ENCODE data around the gene ROCK2.

The ROCK2 gene

DNA sequence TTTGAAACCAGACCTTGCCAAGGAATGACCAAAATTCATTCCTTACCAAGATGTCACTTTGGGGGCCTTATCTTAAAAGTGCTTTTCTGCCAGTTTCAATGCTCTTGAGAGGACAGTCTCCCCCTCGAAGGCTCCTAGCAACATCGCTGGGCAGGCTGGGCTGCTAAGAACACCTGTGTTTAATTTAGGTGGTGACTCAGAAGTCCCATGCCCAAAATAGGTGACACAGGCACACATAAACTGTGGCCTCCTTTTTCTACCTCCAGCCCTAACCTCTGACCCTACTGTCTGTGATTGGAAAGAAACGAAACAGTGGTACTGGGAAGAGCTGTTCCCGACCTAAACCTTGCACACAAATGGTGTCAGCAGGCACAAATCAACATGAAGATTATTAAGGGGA, 28.7 kb upstream of the ROCK2 start:
- no peak overlapping the region for H3K27ac Mint-ChIP-seq
- H3K9me3 Mint-ChIP-seq: no peaks in the 10 kb centered on the region
- H3K4me3 Mint-ChIP-seq: no peak overlapping the region
- no peaks in the 10 kb centered on the region for H3K27me3 Mint-ChIP-seq
- no peak for DNase-seq
- H3K4me1 Mint-ChIP-seq: no peaks in the 10 kb centered on the region
- ATAC-seq: no peak

DNA sequence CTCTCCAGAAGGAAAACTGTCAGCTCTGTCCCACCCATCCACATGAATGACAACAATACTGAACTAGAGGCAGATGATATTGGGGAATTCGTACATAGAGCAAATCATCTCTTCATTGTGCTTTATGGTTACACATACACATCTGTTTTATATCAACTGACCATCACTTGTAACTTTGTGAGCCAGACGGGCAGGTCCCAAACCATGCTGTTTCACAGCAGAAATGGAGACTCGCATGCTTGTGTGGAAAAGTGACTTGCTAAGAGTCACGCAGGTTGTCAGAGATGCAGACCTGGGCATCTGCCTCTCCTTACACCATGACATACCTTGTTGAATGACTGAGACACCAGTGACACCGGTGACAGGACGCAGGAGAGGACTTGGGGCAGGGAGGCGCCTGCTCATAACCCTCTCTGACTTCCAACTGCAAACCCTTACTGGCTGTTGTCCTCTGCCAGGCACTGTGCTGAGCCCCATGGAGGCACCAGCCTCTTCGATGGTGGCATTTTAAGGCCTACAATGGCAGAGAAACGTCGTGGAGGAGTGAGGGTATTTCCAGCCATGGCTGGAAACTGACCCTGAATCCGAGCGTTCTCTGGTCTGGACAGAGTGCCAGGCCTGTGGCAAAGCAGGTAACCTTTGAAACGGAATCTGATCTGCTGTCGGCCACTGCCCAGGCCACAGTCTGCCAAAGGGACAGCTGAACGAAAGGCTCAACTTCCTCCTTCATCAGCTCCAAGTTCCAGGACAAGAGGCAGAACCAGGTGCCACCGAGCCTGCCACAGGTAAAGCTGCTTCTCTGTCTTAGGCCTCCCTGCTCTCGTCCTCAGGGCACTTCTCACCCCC, 26.9 kb upstream of the ROCK2 start:
- no peaks in the 10 kb centered on the region for H3K27me3 Mint-ChIP-seq
- H3K9me3 Mint-ChIP-seq: no peaks in the 10 kb centered on the region
- H3K4me1 Mint-ChIP-seq: no peaks in the 10 kb centered on the region
- ATAC-seq: no peak
- no peak for DNase-seq
- H3K4me3 Mint-ChIP-seq: no peak overlapping the region
- H3K27ac Mint-ChIP-seq: no peak overlapping the region

DNA sequence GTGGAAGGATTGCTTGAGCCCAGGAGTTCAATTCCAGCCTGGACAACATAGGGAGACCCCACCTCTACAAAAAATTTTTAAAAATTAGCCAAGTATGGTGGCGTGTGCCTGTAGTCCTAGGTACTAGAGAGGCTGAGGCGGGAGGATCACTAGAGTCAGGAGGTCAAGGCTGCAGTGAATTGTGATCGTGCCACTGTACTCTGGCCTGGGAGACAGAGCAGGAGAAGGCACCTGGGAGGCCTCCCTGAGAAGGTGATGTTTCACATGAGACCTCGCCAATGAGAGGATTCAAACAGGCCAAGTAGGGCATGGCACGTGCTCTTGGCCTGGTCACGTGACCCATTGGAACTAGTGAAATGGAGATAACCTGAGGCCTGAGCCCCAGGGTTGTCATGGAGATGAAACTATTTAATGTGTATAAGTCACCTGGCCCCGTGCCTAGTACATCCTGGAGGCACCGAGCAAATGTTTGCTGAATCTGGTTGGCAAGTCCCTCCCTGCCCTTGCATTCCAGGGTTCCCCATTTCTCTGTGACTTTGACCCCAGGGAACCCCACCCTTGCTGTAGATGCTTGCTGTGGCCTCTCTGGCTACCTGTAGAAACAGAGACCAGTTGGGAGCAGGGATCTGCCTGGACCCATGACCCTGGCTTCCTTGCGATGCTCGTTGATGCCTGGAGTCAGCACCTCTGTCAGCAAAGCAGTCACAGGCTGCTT, 26.1 kb upstream of the ROCK2 start:
- Mint-ChIP-seq H3K4me3 (no peak overlapping the region), H3K9me3 (no peaks in the 10 kb centered on the region), H3K27ac (no peak overlapping the region), H3K27me3 (no peaks in the 10 kb centered on the region), H3K4me1 (no peaks in the 10 kb centered on the region)
- DNase-seq (no peak), ATAC-seq (no peak)

DNA sequence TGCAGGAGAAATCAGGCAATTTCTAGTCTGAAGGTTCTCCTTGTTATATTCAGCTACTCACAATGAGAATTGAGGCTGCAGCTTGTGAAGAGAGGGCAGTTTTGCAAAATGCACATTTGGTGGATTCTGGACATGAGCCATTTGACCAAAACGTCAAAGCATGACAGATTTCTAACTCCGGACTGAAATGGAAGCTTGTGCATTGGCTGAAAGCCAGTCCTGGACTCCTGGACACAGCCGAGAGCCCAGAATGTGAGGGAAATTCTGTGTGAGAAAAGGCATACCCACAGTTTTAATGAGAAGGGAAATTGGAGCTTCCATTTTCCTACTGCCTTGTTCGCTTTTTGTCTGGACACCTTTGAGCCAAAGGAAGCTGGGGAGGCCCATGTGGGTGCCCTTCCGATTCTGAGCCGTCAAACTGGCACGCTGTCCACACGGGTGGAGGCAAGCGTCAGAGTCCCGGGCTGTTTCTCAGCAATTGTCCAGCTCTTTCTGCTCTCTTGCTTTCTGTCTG, 23.7 kb upstream of the ROCK2 start:
- Mint-ChIP-seq H3K27ac (no peak overlapping the region), H3K9me3 (no peaks in the 10 kb centered on the region), H3K27me3 (peaks cover 10% of the 10 kb centered on the region), H3K4me3 (no peak overlapping the region), H3K4me1 (no peaks in the 10 kb centered on the region)
- ATAC-seq (no peak), DNase-seq (no peak)

DNA sequence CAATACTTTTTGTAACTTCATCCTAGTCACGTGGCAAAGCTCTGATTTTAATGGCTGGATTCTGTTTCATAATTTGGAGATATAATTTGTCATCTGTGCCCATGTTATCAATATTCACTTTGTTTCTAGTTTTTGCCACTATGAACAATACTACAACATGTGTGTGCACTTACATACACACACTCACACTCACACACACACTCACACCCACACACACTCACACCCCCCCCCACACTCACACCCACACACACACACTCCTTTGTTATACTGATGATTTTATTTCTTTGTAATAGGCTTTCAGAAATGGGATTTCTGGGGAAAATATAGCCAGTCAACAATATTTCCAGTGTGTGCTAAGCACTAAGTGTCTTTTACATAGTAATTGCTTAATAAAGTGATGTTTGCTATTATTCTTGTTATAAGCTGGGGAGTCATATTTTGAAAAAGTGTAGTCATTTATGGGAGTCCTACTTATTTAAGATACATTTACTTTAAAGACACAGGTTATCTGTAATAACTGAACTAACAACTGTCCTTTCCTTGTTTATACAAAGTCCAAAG, 22.8 kb upstream of the ROCK2 start:
- no peak for DNase-seq
- H3K27ac Mint-ChIP-seq: peak overlapping the region in 1 of 2 donors; percentile 1
- H3K4me1 Mint-ChIP-seq: no peaks in the 10 kb centered on the region
- no peaks in the 10 kb centered on the region for H3K9me3 Mint-ChIP-seq
- ATAC-seq: no peak
- no peak overlapping the region for H3K4me3 Mint-ChIP-seq
- H3K27me3 Mint-ChIP-seq: peaks cover 11% of the 10 kb centered on the region

DNA sequence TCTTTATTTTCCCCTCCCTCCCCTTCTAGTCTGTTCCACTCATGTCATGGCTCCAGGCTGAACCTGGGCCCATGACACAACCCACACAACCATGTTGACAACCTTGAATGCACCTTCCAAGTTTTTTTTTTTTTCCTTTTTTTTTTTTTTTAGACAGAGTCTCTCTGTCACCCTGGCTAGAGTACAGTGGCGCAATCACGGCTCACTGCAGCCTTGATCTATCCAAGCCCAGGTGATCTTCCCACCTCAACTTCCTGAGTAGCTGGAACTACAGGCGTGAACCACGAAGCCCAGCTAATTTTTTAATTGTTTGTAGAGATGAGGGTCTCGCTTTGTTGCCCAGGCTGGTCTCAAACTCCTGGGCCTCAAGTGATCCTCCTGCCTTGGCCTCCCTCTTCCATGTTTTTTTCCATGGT, 21.9 kb upstream of the ROCK2 start:
- no peaks in the 10 kb centered on the region for H3K4me1 Mint-ChIP-seq
- H3K27me3 Mint-ChIP-seq: peaks cover 11% of the 10 kb centered on the region

DNA sequence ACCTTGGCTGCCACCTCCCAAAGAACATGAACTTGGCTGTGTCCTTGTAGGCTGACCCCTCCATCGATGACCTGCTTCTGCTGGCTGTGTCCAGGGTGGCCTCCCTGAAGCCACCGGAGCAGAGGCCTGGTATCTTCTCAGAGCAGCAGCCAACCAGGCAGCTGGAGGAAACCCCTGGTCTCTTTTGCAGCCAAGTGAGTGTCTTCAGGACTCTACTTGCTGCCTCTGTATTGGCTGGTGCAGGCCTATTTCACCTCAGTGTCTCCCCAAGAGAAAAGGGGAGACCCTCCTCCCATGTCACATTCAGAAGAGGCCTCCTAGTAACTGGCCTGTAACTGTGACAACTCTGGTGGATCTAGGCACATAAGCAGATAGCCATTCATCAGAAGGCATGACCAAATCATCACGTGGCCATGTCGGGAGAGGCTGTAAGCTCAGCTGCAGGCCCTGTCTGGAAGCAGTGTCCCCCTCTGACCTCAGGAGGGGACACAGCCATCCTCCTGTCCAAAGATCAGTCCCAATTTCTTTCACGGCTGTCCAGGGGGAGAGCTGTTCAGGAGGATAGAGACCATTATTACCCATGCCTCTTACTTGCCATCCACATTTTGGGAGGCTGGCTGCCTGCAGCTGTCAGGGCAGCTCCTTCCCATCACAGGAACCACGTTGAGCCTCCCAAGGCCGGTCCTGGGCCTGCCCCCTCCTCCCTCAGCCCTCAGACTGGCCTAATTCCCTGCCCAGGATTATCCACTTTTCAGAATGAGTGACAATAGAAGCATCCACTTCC, 20.9 kb upstream of the ROCK2 start:
- no peak for ATAC-seq
- peaks cover 11% of the 10 kb centered on the region for H3K27me3 Mint-ChIP-seq

More for the DNA sequence above, 21.9 kb upstream of the ROCK2 start:
- Mint-ChIP-seq H3K27ac (no peak overlapping the region), H3K9me3 (no peaks in the 10 kb centered on the region), H3K4me3 (no peak overlapping the region)
- DNase-seq (no peak), ATAC-seq (no peak)

DNA sequence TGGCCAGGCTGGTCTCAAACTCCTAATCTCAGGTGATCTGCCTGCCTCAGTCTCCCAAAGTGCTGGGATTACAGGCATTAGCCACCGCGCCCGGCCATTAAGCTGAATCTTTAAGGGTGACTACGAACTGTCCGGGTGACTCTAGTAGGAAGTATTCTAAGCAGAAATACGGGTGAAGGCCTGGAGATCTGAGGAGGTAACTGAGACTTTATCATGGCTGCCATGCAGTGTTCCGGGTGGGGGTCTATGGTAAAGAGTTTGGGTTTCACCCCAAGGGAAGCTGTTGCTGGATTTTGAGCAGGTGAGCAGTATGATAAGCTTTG, 20.1 kb upstream of the ROCK2 start:
- DNase-seq (no peak), ATAC-seq (no peak)
- H3K9me3 Mint-ChIP-seq: no peaks in the 10 kb centered on the region
- H3K27me3 Mint-ChIP-seq: peaks cover 11% of the 10 kb centered on the region
- no peaks in the 10 kb centered on the region for H3K4me1 Mint-ChIP-seq
- H3K27ac Mint-ChIP-seq: no peak overlapping the region
- H3K4me3 Mint-ChIP-seq: no peak overlapping the region

More for the DNA sequence above, 20.9 kb upstream of the ROCK2 start:
- H3K4me1 Mint-ChIP-seq: no peaks in the 10 kb centered on the region
- no peaks in the 10 kb centered on the region for H3K9me3 Mint-ChIP-seq
- no peak overlapping the region for H3K4me3 Mint-ChIP-seq
- no peak for DNase-seq
- no peak overlapping the region for H3K27ac Mint-ChIP-seq

DNA sequence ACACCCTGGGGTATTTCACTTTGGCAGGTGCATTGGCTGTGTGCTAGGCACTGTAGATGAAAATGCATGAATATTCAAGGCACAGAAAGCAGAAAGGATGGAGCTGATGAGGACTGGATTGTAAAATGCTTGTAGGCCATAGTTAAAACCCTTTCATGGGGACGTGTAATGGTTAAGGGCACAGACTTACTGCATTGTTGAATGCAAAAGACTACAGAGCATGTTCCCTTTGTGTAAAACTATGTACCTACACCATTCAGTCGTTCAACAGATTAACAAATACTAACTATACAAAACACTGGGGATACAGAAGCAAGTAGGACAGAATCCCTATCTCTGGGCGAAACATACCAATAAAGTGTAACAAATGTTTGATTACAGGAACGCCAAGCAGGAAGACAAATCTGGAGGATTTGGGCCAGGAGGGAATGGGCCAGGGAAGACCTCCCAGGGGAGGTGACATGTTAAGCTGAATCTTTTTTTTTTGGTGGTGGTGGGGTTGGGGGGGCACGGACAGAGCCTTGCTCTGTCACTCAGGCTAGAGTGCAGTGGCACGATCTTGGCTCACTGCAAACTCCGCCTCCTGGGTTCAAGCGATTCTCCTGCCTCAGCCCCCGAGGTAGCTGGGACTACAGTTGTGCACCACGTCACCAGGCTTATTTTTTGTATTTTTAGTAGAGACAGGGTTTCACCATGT, 19.6 kb upstream of the ROCK2 start:
- H3K4me3 Mint-ChIP-seq: no peak overlapping the region
- no peaks in the 10 kb centered on the region for H3K9me3 Mint-ChIP-seq
- H3K27me3 Mint-ChIP-seq: peaks cover 11% of the 10 kb centered on the region
- no peaks in the 10 kb centered on the region for H3K4me1 Mint-ChIP-seq
- DNase-seq: no peak
- no peak for ATAC-seq
- peak overlapping the region in 1 of 2 donors; percentile 49 for H3K27ac Mint-ChIP-seq

DNA sequence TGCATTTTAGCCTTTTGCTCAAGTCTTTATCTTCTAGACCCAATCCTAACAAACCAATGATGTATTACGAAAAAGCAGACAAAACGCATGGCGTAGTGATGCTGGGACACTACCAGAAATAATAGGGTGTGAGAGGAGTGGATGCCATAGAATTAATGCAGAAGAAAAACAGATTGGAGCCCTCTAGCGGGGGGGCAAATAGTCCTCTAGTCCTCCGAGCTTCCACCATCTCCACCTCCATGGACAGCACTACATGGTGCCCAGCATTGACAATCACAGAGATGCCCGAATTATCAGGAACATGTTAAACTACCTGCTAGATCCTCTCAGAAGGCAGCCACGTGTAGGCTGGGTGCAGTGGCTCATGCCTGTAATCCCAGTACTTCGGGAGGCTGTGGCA, 15.4 kb upstream of the ROCK2 start:
- Mint-ChIP-seq H3K27ac (no peak overlapping the region), H3K4me3 (no peak overlapping the region), H3K4me1 (no peaks in the 10 kb centered on the region), H3K9me3 (no peaks in the 10 kb centered on the region), H3K27me3 (peaks cover 11% of the 10 kb centered on the region)
- ATAC-seq (no peak), DNase-seq (no peak)

DNA sequence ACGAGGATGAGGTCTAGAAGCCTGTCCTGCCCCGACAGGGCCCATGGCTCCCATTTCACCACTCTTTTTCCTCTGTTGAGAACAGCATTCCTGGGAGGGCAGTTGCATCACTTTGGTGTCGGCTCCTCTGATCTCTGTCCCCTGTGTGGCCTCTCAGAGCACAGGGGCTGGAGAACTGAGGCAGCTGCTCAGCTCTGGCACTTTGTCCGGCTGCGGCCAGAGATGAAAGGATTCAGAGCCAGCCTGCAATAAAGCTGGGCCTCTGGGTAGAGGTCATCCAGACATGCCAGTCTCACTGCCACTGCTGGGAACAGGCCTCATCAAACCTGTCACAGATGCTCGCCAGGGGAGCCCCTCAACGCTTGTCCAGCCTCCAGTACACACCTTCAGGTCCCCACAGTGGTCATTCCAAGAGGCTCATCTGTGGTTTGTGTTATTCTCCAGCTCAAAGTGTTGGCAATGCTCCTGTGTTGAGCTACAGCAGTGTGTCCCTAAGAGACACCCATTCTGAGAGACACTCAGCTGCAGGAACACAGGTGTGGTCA, 13.1 kb upstream of the ROCK2 start:
- Mint-ChIP-seq H3K27ac (no peak overlapping the region), H3K9me3 (no peaks in the 10 kb centered on the region), H3K4me1 (no peaks in the 10 kb centered on the region), H3K4me3 (no peak overlapping the region), H3K27me3 (no peaks in the 10 kb centered on the region)
- no peak for DNase-seq
- ATAC-seq: no peak

DNA sequence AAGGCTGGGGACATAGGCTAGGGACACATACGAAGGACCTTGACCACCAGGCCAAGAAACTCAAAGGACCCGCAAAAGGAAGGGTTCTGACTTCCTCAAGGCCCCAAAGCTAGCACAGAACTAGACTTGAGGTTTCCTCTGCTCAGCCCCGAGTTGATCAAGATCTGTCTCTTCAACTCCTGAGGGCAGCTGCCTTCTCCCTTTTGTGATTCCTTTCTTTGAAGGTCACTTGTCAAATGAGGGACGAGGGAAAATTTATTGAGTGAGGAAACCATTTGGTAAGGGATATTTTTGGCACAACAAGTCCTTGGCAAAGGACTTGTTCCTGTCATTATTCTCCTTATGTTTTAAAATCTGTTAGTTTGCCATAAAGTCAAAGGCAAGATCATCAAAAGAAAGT, 12.3 kb upstream of the ROCK2 start:
- Mint-ChIP-seq H3K4me1 (no peaks in the 10 kb centered on the region), H3K9me3 (no peaks in the 10 kb centered on the region), H3K27me3 (no peaks in the 10 kb centered on the region), H3K4me3 (no peak overlapping the region), H3K27ac (no peak overlapping the region)
- DNase-seq (no peak), ATAC-seq (no peak)

DNA sequence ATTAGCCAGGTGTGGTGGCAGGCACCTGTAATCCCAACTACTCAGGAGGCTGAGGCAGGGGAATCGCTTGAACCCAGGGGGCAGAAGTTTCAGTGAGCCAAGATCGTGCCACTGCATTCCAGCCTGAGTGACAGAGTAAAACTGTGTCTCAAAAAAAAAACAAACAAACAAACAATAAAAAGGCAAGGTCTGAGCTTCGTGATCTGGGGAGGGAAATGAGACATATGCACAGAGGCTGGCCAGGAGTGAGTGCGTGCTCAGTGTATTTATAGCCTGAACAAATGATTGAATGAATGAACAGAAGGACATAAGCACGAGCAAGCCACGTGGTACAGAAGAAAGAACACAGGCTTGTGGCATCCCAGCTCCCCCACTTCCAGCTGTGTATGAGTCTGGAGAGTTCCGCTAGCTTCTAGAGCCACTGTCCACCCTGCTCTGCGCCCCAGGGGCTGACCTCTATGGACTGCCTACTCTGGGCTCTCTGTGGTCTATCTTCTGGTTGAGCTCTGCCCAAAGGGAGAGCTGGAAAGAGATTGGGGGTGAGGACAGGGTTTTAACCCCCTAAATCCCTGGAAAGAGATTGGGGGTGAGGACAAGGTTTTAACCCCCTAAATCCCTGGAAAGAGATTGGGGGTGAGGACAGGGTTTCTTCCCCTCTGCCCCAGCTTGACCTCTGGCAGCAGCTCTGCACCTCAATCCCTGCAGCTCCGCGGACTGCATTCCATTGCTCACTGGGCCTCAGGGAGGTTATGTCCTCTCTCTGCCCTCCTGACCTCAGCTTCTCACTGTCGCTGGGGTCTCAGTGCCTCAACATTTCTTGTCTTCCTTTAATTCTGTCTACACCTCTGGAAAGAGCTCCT, 11.0 kb upstream of the ROCK2 start:
- ATAC-seq (no peak), DNase-seq (no peak)
- H3K4me1 Mint-ChIP-seq: no peaks in the 10 kb centered on the region
- H3K4me3 Mint-ChIP-seq: no peak overlapping the region
- H3K9me3 Mint-ChIP-seq: no peaks in the 10 kb centered on the region
- H3K27ac Mint-ChIP-seq: peak overlapping the region in 1 of 2 donors; percentile 82
- H3K27me3 Mint-ChIP-seq: no peaks in the 10 kb centered on the region
